ENCODE data around the gene PNPLA2.

DNA sequence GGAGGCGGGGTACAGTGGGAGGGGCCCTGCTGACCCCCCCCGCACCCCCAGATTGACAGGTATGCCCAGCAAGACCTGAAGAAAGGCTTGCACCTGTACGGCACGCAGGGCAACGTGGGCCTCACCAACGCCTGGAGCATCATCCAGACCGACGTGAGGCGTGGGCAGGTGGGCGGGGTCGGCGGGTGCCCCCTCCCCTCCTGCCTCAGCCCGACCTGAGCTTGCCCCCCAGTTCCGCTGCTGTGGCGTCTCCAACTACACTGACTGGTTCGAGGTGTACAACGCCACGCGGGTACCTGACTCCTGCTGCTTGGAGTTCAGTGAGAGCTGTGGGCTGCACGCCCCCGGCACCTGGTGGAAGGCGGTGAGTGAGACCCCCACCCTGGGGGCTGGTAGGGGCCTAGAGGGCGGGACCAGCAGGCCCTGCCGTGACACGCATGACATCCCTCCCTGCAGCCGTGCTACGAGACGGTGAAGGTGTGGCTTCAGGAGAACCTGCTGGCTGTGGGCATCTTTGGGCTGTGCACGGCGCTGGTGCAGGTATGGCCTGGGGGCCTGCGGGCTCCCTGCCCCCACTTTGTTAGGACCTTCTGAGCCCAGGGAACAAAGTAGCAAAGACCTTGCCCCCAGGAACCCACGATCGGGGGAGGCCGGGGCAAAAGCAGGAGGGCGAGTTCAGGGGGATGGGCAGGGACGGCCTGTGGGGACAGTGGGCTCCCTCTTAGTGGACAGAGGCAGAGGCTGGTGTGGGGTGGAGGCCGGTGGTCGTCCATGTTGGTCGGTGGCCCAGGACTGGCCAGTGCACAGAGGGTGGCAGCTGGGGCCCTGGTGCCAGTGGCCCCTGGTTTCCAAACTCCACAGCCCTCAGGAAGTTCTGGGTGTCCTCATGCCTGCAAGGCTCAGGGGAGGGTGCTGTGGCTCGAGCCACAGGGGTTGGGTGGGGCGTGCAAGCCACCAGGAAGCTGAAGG, 47.0 kb downstream of the PNPLA2 start:
- TF ChIP-seq ARNTL (CRISPR knock-in tag; IDR thresholded peaks at IDR 0.05; ENCODE audit: borderline replicate concordance, low read depth) (no peak), ZFP3 (CRISPR knock-in tag; IDR thresholded peaks at IDR 0.05) (no peak), OSR1 (CRISPR knock-in tag; IDR thresholded peaks at IDR 0.05) (no peak), GLIS3 (CRISPR knock-in tag; IDR thresholded peaks at IDR 0.05) (no peak), CSRNP3 (CRISPR knock-in tag; IDR thresholded peaks at IDR 0.05) (no peak), TSHZ2 (CRISPR knock-in tag; IDR thresholded peaks at IDR 0.05) (no peak), TCF4 (CRISPR knock-in tag; IDR thresholded peaks at IDR 0.05; ENCODE audit: borderline replicate concordance) (no peak)
